NCI-H2107 (cell line): ENCODE data around the gene IGFBP2.

Experiments
- DNase-seq: peaks from one replicate; lab custom pipeline; 2025; lab: John Stamatoyannopoulos, UW

Gene IGFBP2

DNA sequence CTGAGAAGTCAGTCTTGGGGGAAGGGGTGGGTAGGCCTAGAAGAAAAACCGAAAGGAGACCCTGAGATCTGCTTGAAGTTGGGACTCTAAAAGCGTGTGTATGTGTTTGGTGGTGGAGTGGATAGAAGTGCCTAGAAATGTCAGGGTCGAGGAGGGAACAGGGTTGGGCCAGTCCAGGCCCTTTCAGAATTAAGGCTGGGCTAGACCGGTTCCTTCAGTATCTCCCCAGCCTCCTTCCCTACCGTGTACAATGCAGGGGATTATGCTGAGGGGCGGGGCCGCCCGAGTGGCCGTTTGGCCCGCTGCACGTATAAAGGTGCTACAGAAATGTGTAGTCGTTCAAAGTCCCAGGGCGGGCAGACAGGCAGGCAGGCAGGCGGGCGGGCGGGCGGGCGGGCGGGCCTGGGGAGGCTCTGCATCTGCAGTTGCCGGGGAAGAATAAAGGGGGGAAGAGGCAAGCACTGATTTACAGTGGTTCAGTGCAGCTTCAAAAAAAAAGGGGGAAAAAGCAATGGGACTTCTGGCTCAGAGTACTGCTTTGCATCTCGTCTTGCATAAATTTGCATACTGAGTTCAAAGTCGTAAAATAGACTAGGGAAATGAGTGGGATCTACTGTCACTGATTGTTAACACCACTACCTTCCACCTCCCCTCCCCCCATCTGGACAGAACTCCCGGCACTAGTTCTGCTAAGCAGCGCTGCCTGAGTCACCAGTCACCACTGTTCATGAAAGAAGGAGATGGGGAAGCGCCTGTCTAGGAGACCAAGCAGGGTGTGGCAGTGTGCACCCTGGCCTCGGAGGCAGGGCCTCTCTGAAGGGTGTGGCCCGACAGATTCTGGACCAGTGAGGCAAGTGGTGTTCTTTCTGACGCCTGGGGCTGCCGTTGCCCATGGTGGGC is 3.6 kb downstream of the IGFBP2 start:
- no peak for DNase-seq

DNA sequence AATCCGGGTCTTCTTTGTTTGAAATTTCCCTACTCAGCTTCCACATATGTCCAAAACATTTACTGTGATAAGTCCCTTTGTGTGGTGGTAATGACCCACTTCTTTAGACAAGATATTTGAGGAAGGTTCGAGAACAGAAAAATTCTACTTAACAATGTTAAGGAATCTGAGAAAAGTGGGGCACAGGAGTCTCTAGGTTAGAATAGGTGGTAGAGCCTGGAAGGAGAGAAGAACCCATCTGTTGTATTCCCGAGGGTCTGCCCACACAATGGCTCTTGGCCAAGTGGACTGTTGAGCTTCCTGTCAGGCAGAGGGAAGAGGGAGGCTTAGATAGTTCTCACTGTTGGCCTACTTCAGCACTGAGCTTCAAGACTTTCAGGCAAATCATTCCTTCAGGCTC is 4.3 kb downstream of the IGFBP2 start:
- DNase-seq = no peak

DNA sequence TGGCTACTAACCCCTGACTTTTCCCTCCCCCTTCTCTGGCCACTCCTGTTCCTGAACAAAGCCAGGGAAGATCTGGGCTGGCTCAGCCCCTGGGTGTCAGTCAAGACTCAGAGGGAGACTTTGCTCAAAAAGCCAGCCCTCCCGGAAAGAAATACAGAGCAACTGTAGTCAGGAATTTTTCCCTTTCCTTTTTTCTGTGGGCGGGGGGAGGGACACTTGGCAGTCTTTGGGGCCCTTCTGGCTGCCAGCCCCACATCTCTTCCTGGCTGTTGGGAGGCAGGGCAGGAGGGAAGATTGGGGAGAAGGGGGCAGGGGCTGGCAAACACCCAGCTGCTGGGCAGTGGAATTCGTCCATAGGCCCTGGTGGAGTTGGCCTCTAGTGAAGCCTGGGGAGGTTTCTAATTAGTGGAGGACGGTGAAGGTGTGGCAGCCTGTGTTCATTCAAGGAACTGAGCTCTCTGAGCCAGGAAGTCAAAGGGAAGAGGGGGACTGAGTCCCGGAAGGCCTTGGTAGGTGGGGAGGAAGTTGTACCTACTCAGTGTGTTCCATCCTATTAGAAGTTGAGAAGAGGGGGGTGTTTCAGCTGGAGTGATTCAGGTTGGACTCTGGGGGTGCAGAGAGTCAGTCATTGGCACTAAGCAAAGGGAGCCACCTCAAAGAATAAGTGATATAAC is 10.9 kb downstream of the IGFBP2 start:
- DNase-seq = no peak

DNA sequence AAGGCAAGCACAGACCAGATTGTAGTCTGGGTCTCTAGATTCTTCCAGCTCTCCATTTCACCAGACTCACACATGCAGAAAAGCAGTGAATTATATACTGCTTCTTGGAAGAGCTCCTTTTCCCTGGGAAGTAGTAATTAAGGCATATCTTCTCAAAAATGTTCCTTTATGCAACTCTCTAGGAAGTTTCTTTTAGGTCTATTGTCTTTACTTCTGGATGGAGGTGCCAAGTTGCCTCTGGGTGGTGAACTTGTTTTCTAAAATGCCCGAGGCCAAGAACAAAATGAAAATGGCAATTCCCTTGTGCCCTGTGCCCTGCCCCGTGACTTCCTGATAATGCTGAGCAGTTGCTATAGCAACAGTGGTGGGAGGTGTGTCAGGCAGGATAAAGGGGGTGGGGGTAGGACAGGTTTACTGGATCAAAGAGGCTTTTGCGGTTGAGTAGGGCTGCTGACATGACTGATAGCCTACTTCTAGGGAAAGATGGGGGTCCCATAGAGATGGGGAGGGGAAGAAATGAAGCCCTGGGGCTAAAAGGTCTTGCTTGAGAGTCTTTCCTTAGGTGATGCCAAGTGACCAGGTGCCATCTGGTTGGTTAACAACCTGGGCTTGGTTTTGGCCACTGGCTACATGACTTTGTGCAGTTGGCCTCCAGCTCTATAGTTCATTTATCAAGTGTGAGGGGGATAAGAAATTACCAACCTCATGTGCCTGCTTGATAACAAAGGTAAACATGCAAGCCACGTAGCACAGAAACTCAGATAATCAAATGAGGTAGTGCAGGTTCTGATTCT is 11.8 kb downstream of the IGFBP2 start:
- DNase-seq = no peak

DNA sequence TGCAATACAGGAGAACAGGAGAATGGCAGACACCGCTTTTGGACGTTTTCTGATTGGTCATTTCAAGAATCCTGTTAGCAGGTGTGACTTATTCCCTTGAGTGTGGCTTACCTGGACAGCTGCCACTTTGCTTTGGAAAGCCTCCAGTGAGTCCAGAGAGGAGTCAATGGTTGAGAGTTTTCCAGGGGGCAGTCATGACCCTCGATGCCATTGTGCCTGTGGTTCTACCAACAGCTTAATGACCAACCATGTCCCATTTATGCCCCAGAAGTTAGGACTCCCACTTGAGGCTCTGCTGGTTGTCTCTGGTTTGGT is 12.4 kb downstream of the IGFBP2 start:
- DNase-seq = no peak

DNA sequence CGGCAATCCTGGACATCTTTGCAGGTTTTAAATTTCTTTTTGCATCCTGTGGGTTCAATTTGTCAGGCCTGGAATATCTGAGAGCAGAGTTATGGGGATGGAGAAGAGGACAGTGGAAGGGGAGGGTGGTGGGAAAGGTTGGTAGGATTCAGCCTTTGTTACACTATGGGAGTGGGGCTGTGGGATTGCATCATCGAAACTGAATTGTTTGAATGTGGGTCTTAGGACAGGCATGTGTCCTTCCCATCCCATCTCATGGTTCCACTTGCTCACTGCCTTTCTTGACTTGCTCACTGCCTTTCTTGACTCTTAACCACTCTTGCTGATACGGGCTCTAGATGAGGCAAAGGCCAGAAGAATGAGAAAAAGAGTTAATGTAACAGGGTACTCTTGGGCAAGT is 12.9 kb downstream of the IGFBP2 start:
- no peak for DNase-seq

DNA sequence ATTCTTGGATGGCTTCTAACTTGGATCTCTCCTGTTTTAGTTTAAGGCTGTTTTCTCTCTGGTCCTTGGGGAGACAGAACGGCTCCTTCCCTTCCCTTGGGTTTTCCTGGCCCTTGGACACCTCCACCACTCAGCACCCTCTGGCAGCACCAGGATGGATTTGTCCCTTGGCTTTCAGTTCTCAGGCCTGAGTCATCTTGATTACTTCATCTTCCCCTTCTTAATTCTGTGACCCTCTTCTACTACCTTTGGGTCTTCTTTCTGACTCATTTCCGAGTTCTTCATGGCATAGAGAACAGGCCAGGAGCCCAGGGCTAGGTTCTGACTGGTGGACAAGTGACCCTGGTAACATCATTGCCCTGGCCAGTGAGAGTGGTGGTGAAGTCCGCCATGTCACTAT is 14.9 kb downstream of the IGFBP2 start:
- no peak for DNase-seq

DNA sequence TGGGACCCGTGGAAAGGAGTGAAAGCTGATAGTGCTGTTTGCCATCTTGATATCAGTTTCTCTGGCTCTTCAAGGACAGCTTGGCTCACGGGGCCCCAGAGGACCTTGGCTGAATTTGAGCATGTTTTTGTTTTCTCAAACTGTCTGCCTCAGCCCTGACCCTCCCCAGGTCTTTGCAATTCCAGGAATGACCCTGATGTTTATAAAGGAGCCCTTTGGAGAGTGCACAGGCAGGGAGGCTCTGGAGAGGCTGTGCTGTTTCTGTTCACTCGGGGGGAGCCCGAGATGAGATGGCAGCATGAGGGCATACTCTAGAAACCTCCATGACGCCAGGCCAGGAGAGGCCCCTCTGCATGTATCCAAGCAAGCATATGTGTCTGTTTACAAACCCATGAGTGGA is 16.4 kb downstream of the IGFBP2 start:
- no peak for DNase-seq

DNA sequence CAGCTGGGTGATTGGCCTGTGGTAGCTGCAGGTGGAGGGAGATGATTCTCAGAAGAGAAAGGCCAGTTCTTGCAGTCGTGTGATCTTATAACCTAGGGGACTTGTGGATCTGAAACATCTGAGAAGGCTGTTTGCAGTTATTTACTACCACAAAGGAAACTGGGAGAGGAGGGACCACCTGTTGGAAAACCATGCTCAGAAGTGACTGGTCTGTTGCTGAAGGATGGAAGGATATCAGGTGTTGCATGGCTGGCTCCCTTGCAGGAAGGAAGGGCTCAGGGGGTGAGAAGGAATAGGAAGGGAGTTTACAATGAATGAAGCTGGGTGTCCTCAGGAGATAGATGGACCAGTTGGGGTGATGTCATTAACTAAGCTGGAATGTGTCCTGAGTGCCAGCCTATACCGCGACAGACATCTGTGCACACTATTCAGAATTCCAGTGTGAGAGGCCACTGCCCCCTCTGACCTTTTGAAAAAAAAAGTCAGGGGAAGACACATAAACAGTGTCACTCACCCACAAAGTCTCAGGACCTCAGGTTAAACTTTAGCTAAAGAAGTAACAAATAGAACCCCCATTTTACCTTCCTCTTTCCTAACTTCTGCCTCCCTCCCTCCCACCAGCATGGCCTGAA is 17.5 kb downstream of the IGFBP2 start:
- DNase-seq = no peak

DNA sequence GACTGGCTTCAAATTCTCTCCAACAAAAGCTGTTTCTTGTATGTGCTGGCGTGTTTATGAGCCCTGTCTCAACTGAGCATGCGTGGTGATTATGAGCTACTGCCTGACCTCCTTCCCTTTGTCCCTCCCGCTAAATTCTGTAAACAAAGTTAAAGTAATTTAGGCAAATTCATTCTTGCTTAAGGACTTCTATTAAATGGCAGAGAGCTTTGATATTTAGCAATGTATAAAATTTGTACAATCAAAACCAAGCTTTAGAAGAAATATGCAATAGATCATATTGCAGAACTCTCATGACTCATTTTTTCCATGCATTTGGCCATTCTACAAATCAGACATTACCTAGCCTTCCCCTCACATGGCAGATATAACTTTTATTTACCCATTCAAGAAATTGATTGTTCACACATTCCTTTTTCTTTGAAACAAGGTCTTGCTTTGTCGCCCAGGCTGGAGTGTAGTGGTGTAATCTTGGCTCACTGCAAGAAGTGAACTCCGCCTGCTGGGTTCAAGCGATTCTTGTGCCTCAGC is 18.2 kb downstream of the IGFBP2 start:
- DNase-seq = no peak

DNA sequence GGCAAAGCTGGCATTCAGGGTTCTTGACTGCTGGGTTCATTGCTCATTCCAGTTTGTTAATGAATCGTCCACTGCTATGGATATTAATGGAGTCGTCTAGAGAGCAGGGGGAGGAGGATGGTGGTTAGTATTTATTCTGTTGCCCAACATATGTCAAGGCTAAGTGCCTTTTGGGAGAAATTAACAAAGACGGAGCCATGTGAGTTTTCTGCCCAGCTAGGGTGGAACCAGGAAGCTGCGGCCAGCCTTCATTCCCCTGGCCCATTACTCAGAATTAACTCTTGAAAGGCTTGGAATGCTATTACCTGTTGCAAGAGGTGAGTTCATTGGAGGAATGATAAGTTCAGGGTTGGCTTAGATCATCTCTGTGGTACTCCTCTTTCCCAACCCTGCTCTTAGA is 19.3 kb downstream of the IGFBP2 start:
- DNase-seq = no peak

DNA sequence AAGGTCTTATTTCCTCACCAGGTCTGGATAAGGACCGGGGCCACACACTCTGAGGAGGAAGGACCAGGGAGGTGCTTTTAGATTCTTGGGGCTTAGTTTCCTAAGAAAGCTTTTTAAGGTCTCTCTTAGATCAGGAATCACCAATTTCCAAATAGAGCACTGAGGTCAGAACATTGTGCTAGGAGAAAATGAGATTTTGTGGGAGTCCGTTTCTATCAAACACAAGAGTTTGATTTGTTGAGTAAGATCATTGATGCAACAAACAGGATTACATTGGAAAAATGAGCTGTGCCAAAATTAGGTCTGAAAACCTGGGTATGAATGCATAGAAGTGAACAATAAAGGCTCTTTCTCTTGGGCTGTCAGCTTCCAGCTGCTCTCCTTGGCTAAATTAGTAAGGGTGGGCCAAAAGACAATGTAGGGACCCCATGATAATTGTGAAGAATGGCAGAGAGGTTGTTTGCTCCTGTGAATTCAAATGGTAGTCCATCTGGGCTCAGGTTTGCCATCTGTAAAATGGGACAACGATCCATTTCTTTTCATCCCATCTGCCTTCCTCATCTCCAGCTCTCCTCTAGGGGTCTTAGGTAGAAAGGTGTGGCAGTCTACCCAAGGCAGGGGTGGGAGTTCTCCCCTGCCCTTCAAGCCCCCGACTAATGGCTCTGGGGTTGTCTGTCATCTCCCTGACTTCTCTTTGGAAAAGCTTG is 20.0 kb downstream of the IGFBP2 start:
- no peak for DNase-seq

DNA sequence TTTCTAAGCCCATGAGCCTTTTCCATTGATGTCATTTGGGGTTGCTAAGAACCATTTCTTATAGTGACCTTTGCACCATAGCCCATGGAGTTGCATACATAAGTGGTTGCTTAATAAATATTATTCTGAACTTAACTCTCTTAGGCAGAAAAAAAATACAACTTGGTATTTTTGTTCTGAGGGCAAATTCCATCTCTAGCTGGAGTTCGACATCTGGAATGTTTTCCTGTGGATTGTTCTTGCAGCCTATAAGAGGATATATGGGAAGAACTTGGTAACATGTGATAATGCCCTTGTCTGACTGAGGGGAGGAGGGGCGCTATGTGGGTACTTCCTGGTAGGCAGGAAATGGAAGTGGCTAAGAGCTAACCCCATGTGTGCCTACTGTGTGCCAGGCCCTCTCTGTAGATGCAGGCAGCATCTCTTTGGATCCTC is 20.7 kb downstream of the IGFBP2 start:
- DNase-seq = no peak

DNA sequence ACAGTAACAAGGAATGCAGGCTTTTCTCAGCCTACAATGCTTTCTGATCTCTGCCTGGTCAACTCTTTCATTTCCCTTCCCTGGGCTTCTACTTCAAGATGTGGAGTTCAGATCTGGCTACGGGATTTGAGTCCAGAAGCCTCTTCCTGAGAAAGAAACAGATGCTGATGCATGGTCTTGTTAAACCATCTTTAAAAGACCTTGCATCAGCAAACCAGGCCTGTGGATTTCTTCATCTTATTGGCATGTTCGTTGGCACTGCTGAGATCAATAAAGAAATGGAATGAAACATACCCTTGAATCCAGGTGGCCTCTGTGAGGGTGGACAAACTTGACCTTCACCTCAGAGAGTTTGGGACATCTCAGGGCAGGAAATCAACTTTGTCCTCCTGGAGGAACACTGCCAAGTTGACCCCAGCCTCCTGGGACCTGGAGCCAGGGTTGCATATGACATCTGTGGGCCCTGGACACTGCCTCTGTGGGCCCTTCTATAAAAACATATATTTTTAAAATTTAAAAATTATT is 21.4 kb downstream of the IGFBP2 start:
- DNase-seq = no peak

DNA sequence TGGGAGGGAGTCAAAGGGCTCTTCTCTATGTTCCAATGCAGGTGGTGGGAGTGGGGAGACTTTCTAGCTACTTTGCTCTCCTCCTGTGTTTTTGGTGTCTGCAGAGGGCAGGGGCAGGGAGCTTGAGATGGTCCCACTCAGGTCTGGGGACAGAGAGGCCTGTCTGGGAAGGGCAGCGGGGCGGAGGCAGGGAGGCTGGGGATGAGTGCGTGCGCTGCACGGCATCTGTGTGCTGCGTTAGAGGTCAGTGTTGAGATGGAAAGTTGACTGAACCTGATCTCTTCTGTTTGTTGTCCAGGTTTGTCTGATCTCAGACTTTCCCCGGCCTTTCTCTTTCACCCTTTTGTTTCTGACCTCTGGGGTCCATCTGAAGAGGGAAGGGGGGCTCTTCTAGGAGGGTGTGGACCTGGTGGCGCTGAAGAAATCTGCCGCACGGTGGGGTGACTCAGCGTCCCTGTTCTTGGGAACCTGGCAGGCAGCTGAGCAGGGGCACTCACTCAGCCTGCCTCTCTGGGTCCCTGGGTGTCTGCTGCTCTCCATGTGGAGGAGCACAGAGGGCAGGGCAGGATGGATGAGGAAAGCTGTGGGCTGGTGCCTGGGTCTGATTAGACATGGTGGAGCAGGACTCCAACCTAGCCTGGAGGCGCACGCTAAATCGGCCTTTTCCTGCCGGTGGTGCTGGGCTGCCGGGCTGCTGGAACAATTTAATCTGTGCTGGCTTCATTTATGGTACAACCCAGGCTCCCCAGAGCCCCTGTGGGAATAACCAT is 24.1 kb downstream of the IGFBP2 start:
- no peak for DNase-seq

DNA sequence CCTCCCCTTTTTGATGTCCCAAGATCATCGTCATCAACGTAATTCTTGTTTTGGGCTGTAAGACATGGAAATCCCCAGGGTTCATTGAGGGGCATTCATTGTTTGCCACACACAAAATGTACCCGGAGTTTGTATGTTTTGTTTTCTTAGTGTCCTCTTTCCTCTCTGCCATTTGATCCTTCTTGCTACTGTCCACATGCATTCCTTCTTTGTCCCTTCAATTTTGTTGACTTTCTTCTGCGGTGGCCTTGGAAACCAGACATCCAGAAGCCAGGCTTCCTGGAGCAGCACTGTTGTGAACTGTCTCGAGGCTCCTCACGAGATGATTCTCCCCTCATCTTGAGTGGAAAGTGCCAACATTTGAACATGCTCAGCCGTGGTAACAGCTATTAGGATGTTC is 24.8 kb downstream of the IGFBP2 start:
- no peak for DNase-seq

DNA sequence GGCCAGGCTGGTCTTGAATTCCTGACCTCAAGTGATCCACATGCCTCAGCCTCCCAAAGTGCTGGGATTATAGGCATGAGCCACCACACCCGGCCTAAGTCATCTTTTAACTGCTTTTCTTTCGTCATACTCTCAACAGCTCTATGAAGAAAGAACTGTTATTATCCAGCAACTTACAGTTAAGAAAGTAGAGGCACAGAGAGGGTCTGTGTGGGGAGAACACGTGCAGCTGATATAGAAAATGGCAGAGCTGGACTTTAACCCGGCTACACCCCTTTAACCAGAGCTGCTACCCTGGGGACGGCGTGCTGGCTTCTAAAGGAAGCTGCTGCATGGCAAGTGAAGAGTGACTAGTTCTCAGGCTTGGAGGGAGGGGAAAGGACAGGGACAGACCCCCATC is 25.5 kb downstream of the IGFBP2 start:
- no peak for DNase-seq

DNA sequence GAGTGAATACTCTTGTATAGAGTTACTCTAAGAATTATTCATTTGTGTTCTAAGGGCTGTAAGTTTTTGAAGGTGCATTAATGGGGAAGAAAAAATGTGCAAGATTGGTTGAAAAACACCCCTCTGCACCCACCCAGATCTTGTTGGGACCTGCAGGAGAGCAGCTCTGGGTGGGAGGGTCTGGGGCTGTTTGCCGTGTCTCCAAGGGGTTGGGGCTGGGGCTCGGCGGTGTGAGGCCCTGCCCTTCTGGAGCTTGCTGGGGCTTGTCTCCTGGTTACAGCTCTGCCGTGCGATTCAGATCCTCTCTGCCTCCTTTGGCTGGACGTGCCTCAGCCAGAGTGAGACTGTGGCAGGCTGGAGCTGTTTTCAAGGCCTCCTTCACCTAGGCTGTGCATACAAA is 26.1 kb downstream of the IGFBP2 start:
- DNase-seq = no peak

DNA sequence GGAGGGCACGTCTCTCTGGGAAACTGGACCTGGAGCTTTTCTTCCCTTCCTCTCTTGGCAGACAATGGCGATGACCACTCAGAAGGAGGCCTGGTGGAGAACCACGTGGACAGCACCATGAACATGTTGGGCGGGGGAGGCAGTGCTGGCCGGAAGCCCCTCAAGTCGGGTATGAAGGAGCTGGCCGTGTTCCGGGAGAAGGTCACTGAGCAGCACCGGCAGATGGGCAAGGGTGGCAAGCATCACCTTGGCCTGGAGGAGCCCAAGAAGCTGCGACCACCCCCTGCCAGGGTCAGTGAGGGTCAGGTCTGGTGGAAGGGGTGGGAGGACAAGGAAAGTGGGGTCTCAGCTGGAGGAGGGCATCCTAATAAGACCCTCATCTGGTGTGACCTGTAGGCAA is 27.3 kb downstream of the IGFBP2 start:
- DNase-seq = no peak

DNA sequence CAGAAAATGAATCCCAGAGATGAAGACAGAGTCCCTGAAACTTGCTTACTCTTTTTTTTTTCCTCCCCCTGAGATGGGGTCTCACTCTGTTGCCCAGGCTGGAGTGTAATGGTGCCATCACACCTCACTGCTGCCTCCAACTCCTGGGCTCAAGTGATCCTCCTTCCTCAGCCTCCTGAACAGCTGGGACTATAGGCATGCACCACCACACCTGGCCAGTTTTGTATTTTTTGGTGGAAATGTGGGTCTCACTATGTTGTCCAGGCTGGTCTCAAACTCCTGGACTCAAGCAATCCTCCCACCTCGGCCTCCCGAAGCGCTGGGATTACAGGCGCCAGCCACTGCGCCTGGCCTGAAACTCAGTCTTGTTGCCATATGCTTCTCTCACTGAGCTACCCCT is 27.8 kb downstream of the IGFBP2 start:
- no peak for DNase-seq
